NCI-H524 treated with DMSO at 0.1 percent for 48 hours (cell line): ENCODE data around the gene SIRPG.
"Not testable (repeated sequence)": the region's sequence is repeated elsewhere in the genome, so short reads cannot be mapped to it uniquely, and the experiment has no call there.

ENCODE experiments used
- DNase-seq: peaks from one replicate; lab custom pipeline; 2025; lab: John Stamatoyannopoulos, UW

Gene SIRPG

DNA sequence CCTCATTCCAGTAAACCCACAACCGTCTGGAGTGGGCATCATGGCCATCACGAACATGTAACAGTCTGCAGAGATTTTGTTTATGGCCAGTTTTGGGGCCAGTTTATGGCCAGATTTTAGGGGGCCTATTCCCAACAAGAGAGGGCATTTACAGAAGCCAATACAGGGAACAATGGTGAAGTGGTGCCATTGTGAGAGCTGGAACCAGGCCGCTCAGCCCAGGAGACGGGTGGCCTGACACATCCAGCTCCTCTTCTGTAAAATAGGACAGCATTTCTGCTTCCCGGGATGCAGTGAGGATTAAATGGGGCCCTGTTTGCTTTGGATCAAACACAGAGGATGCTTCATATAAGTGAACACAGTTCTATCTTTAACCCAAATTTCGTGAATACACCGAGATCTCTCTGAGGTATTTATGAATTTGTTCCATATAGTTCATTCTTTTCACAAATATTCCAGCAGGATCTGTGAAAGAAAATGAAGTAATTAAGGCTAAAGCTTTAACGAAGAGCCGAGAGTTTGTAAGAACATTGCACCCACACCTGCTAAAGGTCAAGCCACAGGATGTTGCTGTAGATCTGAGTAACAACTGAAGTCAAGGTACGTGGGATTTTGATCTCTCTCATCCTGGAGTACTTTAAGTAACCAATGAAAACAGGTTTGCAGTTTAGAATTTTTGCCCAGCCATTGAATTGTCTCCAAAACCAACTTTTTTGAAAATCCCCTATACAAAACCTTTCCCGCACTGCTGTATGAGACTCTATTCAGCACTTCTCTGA lies 14.5 kb upstream of the SIRPG start:
- no peak for DNase-seq

DNA sequence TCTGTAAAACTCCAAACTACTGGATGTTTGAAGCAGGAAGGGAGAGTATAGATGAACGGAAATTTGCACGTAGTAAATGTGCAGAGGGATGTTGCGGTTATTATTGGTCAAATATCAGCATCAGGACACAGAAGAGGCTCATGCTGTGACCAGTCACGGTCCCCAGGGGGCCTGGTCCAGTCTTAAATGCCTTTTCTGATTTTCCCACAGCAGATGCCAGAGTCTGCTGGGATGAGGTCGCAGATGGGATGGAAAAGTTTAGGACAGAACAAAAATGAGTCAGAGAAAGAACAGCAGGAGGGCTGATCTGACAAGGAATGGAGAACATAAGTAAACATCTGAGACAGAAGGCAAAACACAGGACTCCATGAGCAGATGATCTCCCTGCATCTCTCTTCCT lies 11.7 kb upstream of the SIRPG start:
- DNase-seq: no peak

DNA sequence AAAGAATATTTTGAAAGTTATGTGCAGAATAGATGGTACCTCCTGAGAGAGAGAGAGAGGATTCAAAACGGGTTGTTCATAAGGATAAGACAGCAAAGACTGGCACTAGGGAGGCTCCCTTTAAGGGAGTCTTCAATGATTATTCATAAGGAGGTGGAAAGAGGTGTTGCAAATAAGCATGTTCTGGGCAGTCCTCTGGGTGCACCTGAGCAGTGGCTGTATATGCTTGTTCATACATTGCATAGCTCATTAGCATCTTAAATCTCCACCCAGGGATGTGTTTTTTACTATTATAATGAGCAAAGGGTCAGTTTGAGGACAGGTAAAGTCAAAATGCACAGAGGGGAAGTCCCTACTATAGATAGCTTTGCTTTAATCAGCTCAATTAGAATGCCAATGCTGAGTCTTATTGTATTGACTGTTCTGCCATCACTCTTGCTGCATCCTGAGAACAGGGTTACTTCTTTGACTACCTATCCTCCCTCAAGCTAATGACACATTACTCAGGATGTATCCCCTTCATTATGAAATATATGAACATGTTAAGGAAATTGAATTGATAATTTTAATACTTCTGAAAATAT lies 10.0 kb upstream of the SIRPG start:
- DNase-seq: no peak

DNA sequence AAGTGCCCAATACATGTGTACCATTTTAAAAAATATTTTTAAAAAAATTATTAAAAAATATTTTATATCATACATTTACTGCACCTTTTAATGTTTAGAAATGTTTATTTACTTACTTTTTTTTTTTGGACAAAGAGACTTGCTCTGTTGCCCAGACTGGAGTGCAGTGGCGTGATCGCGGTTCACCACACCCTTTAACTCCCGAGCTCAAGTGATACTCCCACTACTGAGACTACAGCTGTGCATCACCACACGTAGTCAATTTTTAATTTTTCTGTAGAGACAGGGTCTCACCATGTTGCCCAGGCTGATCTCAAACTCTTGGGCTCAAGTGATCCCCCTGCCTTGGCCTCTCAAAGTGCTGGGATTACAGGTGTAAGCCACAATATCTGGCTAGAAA lies 9.2 kb upstream of the SIRPG start:
- DNase-seq: no peak

DNA sequence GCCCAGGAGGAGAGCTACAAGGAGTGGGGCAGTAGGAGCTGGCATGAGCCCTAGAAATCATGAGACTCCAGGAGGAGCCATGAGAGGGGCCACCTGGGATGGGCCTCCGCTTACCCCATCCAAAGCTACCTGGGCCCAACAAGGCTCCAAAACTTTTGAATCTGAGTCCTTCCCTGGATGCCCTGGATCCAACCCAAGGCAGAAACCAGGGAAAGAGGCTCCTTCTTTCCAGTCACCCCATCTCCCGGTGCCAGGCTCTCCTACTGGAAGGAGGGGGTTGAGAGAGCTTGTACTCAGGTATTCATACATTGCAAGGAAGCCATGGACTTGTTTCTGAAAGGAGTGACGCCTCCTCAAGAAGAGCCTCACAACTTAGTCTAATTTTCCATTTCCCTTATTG lies 7.8 kb upstream of the SIRPG start:
- DNase-seq: no peak

DNA sequence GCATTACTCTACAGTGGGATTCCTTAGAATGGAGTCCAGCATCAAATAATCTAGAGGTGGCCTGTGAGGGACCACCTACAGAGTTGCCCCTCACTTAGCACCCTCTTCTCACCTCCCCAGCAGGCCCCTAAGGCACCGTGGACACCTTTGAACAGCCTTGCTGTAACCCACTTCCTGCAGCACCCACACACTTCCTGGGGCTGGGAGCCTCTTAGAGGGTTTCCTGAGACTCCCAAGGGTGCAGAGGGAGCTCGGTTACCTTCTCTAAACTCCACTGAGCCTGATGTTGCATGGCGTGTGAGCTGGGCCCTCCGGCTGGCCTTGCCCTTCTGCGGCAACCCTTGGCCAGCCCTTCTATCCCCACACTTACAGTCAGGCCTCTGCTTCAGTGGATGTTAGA lies 7.3 kb upstream of the SIRPG start:
- no peak for DNase-seq

DNA sequence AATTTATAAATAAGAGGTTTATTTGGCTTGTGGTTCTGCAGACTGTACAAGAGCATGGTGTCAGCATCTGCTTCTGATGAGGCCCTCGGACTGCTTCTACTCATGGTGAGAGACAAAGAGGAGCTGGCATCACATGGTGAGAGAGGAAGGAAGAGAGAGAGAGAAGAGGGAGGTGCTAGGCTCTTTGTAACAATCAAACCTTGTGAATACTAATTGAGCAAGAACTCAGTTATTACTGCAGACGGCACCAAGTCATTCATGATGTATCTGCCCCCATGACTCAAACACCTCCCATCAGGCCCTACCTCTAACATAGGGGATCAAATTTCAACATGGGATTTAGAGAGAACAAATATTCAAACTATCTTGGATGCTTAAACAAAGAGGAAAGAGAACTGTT lies 6.3 kb upstream of the SIRPG start:
- no peak for DNase-seq

DNA sequence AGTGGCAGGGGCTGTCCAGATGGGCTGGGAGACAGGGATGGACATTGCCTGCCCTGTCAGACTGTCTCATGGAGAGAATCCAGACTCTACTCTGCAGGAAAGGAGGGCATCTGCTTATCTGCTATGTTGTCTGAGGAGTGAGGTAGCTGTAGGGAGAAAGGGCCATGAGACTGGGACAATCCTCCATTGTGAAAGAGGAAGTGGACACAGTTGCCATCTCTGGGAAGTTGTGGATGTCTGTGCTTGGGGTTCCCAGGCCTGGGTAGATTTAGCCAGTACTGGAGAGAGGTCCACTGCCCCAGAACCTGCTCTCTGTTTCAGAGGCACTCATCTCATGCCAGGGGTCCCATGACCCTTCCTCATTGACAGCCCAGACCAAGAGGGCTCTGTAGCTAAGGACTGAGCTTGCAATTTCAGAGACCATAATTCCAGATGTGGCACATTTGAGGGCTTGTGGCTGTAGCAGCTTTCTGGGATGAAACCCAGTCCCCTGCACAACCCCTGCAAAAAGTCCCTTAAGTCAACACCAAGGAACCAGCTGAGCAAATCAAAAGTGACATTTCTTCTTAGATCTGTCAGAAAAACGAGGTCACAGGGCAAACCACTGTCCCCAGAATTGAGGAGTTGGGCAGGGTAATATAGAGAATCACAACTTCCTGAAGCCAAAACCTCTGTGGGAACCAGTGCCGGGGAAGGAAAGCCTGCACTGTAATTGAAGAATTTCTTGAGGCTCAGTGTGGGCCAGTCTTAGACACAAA lies 4.1 kb upstream of the SIRPG start:
- DNase-seq: no peak

DNA sequence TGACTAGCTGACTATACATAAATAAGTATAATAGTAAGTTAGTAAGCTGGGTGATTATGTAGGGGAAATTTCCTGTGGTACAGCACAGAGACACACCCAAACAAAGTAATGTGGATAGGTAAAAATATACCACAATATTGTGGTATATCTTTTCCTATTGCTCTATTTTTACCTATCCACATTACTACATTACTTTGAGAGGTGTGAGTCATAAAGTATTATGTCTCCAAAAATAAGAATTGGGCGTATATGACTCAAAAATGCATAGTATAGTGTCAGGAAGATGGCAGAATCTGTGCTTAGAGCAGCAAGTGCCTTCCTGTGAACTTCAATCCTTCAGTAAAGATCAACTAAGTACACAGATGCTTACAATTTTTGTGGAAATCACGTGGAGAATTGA lies 2.7 kb upstream of the SIRPG start:
- no peak for DNase-seq

DNA sequence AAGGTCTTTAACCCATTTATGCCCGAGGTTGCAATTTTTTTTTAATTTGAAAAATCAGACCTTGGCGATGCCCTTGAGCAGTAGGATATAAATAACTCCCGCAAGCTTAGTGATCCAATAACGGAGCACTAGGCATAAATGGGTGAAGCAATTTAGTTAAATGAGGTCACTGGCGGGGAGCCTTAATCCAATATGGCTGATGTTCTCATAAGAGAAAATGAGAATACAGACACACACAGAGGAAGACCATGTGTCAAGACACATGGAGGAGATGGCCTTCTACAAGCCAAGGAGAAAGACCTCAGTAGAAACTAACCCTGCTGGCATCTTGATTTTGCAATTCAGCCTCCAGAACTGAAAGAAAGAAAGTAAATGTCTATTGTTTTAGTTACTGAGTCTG lies 735 bp downstream of the SIRPG start:
- no peak for DNase-seq

DNA sequence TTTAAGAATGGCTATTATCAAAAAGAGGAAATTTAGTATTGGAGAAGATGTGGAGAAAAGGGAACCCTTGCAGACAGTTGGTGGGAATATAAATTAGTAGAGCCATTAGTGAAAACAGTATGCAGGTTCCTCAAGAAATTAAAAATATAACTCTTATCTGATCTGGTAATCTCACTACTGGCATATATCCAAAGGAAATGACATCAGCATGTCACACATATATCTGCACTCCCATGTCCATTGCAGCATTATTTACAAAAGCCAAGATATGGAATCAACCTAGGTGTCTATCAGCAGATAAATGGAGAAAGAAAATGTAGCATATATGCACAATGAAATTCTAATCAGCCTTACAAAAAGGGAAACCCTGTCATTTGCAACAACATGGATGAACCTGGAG lies 2.6 kb downstream of the SIRPG start:
- DNase-seq: no peak

DNA sequence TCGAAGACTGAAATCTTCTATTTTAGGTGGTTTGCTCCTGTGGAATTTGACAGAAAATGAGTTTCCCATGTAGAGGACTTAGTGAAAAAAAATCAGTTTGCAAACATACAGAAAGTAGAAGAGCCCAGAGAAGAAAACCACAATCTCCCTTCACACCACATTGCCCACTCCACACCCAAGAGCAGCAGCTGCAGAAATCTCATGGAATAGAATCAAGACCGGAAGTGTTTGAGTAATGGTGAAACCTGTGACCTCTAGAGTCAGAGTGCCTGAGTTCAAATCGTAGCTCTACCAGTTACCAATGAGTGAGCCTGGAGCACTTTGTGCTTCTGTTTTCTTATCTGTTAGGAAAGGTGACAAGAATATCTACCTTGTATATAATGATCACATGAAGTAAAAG lies 4.6 kb downstream of the SIRPG start:
- DNase-seq: no peak

DNA sequence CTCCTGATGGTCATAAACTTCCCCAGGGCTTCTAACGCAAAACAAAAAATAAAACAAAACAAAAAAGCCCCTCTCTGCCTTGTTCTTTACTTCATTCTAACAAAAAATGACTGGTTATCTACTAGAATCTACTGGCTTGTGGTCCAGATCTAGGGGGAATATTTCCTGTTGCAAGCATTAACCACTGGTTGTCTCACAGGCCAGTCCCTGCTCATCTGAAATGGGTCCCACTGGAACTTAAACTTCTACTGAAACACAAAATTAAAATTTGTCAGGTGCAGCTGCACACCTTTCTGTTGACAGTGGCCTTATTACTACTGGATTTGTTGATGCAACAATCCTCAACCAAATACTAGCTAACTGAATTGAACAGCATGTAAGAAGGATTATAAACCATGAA lies 5.5 kb downstream of the SIRPG start:
- DNase-seq: no peak

DNA sequence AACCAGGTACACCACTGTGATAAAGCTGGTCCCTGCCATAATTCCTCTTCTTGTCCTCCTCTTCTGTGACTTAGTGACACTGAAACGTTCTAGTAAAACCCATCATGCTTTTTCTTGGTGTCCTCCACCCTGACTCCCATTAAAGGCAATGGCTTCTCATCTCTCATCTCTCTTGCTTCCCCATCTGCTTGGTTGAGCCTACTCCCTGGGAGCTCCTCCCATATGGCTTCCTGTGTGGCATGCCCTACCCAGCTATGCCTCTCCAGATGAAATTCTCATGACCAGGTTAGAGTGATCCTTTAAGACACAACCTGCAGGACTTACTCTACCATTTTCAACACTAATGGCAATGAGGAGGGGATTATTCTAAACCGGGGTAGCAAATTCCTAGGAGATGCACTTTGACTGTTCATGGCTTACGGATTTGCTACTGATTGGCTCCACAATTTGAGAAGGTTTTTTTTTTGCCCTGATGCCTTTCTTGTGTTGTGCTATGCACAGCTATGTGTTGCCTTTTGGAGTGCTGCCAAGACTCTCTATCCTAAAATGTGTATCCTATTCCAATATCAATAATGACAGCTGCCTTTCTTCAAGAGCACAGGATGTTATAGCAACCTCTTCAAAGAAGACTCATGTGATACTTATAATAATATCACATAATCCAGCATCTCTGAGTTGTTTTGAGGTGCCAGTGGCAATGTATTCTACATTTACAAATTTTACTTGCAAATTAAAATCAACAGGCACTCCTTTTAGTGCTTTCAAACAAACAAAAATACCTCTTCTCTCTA lies 6.1 kb downstream of the SIRPG start:
- no peak for DNase-seq

DNA sequence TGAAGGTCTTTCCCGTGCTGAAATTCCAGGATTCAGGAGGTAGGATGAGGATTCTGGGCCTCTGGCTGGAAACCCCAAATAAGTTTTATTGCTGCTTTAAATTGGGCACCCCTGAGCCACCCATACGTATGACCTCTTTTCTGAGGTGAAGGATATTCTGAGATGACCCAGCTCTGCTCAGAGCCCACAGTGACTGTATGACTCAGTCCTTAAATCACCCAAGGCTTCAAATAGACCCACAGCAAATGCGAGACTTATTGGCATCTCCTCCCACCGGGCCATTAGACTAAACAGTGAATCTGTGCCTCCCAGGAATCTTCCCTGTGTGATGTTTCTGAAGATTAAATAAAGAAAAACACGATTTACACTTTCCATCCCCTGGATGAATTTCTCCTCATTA lies 9.5 kb downstream of the SIRPG start:
- no peak for DNase-seq

DNA sequence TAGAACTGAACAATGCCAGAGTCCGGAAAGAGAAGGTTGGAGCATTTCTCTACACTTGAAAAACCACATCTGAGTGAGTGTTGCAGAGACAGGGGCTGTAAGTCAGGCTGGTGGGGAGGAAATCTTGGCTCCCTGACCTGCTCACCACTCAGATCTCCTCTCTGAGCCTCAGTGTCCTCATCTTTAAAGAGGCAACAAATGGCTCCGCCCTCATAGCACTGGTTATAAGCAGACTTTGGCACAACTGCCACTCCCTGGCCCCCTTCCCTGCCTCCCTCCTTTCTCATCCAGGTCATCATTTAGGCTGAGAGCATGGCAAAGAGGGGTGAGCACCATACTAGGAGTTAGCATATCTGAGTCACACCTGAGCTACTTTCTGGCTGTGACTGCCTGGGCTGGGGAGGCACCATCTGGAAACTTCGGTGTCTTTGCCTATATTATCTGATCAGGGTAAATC lies 10.6 kb downstream of the SIRPG start:
- DNase-seq: no peak

DNA sequence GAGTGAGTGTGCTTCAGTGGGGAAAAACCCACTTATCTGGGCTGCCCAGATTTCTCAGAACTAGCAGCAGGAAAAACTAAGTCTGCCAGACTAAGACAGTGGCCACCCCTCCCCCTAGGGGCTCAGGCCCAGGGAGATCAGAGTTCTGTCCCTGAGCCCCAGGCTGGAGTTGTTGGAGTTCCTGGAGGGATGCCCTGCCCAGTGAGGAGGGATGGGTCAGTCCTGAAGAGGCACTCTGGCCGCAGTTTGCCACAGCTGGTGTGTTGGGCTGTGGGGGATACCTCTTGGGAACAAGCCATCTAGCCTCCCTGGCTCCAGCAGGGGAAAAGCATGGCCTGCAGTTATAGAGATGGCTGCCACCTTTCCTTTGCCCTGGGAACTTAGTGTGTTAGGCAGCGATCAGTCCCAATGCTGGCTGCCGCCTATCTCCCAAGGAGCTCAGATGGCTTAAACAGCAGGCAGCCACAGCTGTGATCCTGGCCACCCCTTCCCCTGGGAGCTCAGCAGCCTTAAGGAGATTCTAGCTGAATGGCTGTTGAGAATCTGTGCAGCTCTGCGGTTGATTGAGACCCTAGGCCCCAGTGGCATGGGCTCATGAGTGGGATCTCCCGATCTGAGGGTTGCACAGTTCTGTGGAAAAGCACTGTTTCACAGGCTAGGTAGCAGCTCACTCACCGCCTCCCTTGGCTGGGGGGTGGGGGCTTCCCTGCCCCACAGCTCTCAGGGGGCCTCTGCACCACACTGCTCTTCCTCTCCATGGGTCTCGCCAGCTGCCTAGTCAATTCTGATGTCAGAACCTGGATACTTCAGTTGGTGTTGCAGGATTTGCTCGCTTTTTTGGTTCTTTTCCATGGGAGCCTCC lies 13.2 kb downstream of the SIRPG start:
- no peak for DNase-seq

DNA sequence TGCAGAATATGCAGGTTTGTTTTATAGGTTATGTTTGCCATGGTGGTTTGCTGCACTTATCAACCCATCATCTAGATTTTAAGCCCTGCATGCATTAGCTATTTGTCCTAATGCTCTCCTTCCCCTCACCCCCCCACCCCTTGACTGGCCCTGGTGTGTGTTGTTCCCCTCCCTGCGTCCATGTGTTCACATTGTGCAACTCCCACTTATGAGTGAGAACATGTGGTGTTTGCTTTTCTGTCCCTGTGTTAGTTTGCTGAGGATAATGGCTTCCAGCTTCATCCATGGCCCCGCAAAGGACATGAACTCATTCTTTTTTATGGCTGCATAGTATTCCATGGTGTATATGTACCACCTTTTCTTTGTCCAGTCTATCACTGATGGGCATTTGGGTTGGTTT lies 18.9 kb downstream of the SIRPG start:
- not testable (repeated sequence) for DNase-seq

DNA sequence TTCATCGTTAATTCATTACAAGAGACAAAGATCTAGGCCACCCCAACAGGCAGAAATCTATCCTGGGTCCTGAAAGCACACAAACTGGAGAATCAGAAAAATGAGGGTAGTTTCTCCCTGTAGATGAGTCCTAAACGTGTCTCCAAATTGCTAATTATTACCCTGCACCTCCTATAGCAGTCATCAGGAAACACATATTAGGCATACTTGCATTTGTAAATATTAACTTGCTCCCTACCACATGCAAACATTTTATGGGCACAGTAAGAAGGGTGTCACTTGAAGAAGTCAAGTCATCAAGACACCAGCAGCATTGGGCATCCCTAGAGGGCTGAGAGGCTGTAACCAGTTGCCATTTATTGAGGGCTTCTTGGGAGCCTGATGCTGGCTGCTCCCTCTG lies 19.8 kb downstream of the SIRPG start:
- no peak for DNase-seq

DNA sequence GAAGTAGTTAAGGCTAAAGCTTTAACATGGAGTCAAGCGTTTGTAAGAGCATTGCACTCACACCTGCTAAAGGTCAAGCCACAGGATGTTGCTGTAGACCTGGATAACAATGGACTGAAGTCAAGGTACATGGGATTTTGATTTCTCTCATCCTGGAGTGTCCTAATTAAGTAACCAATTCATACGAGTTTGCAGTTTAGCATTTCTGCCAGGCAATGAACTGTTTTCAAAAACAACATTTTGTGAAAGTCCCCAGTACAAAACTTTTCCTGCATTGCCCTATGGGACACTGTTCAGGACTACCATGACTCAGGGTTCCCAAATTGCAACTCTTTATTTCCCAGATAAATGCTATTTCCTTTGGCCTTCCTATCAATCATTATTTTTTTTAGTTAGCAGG lies 20.4 kb downstream of the SIRPG start:
- no peak for DNase-seq

DNA sequence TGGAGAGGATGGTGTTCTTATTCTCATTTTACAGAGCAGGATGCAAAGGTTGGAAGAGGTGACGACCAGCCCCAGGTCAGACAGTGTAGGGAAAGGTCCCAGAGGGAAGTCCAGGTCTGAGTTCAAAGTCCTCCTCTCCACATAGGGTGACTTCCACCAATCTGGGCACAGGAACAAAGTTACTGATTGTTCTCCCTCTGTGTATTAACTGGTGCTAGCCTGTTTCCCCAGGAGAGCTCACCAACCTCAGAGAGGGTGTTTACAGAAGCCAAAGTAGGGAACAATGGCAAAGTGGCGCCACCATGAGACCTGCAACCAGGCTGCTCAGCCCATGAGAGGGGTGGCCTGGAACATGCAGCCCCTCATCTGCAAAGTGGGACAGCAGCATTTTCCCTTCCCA lies 21.0 kb downstream of the SIRPG start:
- no peak for DNase-seq
